Endometrial microvascular endothelial cells (primary cell): ENCODE results near the gene SLC38A2. TPM values are rescaled to one million over a fixed set of nuclear protein-coding genes. Genes with fewer than 3 reads are reported as not detected.

Experiments used
- in situ Hi-C: cut with HindIII; loops from 2 replicates; pipeline ENCODE4 v1.10.0; 2017; ENCODE audit warnings: low sequenced_read_pairs, low pct_unique_long_range_greater_than_20kb; ENCODE audit errors: inconsistent ontology term
- total RNA-seq: library from RNA; depleted of rRNA; stranded (reverse); fragments of >200 nt; gene quantifications from one replicate; pipeline ENCODE4 v1.2.3, GENCODE V29; 2015; ENCODE audit errors: inconsistent ontology term

SLC38A2 gene
- total RNA-seq, 1 donor from 2014 or later, result 277 TPM

GRCh38 chr12:46366771-46367170, 5.8 kb downstream of the SLC38A2 start:
- in situ Hi-C loops, result loop anchor here (5.0 to 25.0 kb wide), 4 partner anchors 68 to 321 kb away; no protein-coding TSS in a partner anchor

DNA sequence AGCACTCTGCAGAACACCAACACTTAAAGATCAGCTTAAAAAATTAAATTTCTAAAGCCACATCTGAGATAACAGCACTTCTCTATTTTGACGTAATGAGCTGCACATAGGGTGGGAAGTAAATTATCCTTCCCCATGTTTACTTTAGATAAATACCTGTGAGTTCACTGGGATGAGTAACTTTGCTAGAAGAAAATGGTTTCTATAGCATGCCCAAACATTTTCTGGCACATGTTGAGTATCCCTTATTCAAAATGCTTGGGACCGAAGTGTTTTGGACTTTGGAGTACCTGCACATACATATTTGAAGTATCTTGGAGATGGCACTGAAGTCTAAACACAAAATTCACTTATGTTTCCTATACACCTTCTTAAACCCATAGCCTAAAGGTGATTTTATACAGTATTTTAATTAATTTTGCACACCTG, 6.6 kb downstream of the SLC38A2 start:
- in situ Hi-C loops, result loop anchor here (5.0 to 25.0 kb wide), 4 partner anchors 69 to 321 kb away; no protein-coding TSS in a partner anchor

- in situ Hi-C loops, result loop anchor here (5.0 to 25.0 kb wide), 4 partner anchors 70 to 322 kb away; no protein-coding TSS in a partner anchor
Observed at GRCh38 chr12:46364777-46365580, 7.6 kb downstream of the SLC38A2 start.

- in situ Hi-C loops, result loop anchor here (10.0 to 25.0 kb wide), 3 partner anchors 71 to 323 kb away; no protein-coding TSS in a partner anchor
Observed at GRCh38 chr12:46364300-46364696, 8.3 kb downstream of the SLC38A2 start.

DNA sequence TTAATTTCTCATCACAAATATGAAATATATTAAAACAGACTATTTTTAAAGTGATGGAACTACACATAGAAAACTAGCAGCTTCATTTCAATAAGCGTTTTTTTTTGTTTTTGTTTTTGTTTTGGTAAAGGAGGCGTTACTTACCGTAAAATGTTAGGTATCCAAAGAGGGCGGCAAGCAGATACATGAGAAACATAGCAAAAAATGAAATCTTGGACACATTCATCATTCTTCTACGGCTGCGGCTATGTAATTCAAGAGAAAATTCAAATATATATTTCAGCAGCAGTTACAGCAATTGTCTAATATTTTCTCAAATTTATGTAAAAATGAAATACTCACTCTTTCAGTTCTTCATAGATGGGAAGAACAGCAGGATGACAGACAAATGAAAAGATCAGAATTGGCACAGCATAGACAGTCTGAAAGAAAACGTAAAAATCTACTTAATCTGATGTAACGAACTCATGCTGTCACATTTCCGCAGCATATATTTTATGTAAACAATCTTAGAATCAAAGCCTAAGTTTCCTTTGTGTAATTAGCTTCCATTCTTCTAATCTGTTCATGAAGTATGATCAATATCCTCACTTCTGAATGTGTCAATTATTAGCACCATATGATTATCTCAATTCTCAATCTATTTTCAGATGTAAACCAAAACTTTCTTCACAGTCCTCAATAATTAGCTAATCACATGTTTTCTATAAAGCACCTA, 8.8 kb downstream of the SLC38A2 start:
- in situ Hi-C loops, result loop anchor here (10.0 to 25.0 kb wide), 3 partner anchors 71 to 324 kb away; no protein-coding TSS in a partner anchor

DNA sequence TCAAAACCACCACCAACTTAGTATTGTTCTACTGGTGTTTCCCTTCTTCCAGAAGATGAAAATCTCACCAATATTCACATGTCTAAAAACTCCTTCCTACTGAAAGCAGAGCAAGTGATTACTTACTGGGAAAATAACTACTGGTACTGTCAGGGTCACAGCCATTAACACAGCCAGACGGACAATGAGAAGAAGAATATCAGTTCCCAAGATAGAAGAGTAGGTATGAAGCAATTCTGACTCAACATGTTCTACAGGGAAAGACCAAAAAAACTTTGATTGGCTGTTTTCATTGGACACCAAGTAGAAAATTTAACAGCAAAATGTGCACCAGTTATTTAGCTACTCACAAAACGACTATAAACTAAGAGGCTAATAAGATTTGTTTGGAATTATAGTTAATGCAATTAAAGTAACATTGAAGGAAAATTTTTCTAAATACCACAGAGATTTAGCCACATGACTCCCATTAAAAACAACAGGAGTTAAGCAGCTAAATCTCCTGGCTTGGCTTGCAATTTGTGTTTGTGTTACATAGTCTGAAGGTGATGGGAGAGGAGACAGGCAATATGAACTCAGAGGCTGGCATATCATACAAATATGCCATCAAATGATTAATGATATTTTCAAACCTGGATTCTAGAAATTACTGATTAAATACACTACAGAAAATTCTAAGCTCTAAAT, 9.5 kb downstream of the SLC38A2 start:
- in situ Hi-C loops, result loop anchor here (10.0 to 25.0 kb wide), 3 partner anchors 72 to 324 kb away; no protein-coding TSS in a partner anchor

DNA sequence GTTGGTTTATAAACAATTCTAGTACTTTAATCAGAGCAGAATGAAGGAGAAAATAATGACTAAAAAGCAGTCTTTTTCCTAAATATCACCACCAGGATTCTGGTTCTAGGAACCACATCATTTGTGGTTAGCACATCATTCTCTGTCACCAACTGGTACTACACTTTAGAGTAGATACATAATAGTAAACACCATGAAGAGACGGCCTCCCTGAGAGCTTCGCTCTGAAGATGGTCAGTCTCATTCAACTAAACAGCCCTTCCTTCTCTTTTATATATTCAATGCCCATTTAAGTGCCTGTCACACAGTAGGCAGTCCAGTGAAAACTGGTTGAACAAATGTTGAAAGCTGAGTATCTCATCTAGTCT, 10.9 kb downstream of the SLC38A2 start:
- in situ Hi-C loops, result loop anchor here (10.0 to 25.0 kb wide), 3 partner anchors 73 to 326 kb away; no protein-coding TSS in a partner anchor

DNA sequence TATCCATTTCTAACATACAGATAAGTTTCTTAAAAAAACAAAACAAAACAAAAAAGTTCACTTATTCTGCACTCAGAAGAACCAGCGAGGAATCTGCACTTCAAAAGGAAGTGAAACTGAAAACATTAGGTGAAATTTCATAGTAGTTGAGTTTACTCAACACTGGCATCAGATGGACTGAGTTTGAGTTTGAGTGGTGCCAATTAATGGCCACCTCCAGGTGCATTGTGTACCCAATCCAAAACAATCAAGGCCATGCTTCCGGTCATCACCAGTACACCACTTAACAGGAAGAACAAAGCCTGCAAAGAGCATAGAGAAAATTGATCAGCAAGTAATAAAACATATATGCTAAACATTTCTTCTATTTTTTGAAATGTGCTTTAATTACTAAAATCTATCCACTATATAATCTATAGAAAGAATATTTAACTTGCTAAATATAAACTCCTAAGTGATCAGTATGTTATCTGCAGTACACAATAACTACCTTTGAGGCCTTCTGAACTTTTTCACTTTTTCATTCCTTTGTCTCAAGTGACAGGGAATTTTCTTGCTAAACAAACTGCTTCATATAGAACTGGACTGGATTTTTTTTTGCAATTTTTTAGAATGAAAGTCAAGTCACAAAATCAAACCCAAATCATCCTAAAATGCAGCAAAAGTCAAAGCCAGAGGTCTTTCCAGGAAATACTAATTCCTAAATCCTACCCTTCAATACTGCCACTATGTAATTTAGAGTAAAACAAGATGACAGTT, 11.5 kb downstream of the SLC38A2 start:
- in situ Hi-C loops, result loop anchor here (10.0 to 25.0 kb wide), 3 partner anchors 74 to 326 kb away; no protein-coding TSS in a partner anchor

DNA sequence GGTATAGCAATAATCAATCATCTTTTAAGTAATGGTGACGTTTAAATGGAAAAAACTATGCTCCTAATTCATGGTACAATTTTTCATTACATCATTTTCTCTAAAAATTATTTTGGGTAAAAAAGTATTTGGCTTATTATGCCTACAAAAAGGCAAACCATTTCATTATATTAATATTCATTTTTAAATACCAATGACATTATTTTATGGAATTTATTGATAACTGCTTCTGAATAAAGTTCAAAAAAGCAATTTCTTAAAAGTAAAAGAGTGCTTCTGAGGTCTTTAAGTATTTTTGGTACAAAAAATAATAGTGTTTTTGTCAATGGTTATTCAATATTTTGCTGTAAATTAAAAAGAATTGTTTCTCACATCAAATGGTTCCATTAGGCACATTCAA, 12.2 kb downstream of the SLC38A2 start:
- in situ Hi-C loops, result loop anchor here (10.0 to 25.0 kb wide), 3 partner anchors 74 to 327 kb away; no protein-coding TSS in a partner anchor

DNA sequence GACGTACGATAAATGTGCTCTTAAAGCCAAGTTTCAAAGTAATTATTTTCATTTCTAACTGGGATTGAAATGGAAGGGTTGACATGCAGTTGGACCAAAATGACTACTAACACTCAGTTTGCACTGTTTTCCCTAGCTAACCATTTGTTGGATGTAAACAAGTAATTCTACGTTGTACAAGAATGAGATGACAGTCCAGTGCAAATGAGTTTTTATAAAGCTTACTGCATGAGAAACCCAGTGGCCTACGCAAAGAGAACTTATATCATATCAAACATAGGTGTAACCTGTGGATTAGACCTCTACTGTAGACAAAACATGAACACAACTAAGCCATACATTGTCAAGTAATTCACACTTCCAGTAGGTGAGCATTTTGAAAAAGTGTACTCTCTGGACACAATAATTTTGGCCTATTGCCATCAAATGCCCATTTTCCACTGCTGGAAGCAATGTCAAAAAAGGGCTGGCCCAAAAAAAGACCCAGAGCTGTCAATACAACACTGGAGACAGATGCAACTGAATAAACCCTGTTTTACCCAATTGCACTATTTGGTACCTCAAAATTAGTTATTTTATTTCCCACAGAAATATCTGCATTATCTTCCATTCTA, 12.8 kb downstream of the SLC38A2 start:
- in situ Hi-C loops, result loop anchor here (10.0 to 25.0 kb wide), 3 partner anchors 75 to 328 kb away; no protein-coding TSS in a partner anchor

DNA sequence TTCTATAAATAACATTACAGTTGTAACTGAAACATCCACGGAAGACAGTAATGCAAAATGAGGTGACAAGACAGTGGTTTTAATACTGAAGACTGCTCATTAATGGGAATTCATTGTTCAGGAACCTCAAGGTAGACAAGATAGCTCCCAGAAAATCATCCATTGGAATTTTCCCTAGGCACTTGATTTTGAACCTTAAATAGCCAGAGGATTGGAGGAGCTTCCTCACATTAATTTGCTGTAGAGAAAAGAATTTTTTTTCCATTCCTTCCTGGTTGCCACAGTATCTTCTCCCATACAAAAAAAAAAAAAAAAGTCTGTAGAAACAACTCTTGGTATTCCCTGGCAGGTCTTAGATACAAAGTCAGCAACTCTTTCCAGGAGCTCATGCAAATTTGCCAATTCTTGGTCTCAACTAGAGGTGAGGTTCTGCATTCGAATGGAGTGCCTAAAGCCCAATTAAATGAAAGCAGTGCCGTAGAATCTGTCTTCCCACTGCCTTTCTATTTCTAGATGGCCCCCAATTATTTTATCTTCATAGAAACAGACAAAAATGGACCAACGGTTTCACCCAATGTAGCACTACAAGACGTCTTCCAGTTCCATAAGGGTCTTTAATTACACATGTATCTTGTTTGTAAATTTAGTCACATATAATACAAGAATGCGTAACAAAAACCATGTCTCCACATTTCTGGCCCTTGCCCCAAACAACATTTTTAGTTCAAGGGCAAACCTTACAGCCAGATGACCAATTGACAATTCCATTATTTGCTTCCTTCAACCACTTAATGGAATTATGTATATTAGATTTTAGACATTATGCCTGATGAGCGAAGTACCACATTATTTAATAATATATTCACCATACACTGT, 13.5 kb downstream of the SLC38A2 start:
- in situ Hi-C loops, result loop anchor here (25.0 kb wide), 2 partner anchors 178 to 328 kb away; no protein-coding TSS in a partner anchor

DNA sequence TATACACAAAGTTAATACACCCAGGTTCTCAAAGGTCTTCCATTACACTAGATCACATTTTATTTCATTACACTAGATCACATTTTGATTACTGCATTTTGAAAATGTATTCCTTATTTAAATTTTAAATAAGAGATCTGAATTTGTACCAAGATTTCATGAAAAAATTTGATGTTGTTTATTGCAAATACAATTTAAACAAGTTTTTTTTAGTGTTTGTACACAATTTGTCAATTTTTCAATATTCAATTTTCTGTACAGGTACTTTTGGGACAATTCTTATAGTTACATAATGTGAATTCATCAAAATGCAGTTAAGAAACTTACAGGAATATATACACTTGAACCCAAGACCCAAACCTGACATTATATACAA, 14.3 kb downstream of the SLC38A2 start:
- in situ Hi-C loops, result loop anchor here (25.0 kb wide), 2 partner anchors 179 to 329 kb away; no protein-coding TSS in a partner anchor

DNA sequence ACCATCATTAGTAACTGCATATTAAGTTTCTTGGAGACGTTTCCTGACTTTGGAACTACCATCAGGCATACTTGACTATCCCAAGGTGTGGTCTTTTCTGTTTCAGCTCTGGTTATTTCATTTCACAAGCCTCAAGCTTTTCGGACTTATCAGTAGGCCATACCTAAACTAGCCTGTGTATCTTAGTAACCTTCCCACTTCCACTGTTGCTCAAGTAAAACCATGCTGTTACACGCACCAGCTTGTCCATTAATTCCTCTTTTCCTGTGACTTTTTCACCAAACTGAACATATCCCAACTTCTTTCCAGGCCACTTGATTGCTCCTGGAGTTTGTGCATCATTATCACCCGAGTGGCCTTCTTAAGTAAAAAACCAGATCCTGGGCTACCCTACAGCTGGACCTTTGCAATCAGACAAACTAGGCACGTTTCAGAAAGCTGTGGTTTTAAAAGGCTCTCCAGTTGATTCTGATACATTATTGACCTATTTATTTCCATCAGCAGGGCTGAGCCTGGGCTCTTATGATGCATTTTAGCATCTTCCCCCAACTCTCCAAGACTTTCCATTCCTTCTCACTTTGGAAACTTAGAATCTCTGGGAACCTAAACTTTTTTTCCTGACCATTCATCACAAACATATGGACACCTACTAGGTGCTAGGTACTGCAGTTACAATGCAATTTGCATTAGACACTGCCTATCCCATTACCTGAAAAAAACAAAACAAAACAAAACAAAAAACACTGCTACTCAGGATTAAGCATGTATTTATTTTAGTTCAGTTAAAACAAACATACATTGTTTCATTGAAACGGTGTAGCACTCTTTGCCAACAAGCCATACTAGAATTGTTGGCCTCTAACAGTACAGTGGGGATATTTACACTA, 14.9 kb downstream of the SLC38A2 start:
- in situ Hi-C loops, result loop anchor here (25.0 kb wide), 2 partner anchors 180 to 330 kb away; no protein-coding TSS in a partner anchor

DNA sequence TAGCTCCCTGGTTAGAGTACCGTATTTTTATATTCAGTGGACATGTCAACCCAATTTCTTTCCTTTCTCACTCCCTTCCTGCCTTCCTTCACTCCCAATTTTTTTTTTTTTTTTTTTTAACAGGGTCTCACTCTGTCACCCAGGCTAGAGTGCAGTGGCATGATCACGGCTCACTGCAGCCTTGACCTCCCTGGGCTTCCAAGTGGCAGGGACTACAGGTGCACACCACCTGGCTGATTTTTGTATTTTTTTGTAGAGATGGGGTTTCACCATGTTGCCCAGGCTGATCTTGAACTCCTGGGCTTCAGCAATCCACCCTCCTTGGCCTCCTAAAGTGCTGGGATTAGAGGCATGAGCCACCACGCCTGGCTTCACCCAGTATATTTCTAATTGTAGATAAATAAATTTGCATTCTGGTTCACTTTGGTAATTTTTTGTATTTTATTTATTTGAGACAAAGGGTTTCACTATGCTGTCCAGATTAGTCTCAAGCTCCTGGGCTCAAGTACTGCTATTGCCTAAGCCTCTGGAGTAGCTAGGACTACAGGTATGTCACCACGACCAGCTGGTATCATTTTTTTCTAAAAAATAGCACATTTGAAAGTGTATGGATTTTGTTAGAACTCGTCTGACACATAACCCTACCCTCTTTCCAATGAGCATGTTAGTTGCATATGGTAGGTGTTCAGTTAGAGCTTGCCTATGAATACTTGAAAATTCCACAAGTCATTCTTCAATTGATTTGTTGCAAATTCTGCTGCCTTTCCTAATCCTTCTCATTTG, 15.7 kb downstream of the SLC38A2 start:
- in situ Hi-C loops, result loop anchor here (25.0 kb wide), 2 partner anchors 180 to 330 kb away; no protein-coding TSS in a partner anchor

GRCh38 chr12:46354802-46355199, 17.8 kb downstream of the SLC38A2 start:
- in situ Hi-C loops, result loop anchor here (25.0 kb wide), 2 partner anchors 182 to 332 kb away; no protein-coding TSS in a partner anchor
